ENCODE measurements around the gene IL36RN.
"Not testable (repeated sequence)": the region's sequence is repeated elsewhere in the genome, so short reads cannot be mapped to it uniquely, and the experiment has no call there.

IL36RN gene

GRCh38 chr2:113075030-113075429, 16.0 kb downstream of the IL36RN start:
- DNase-seq (ENCODE audit: low read depth) = no peak

- no peak for DNase-seq (ENCODE audit: low read depth)
Measured at GRCh38 chr2:113075600-113075999, 16.6 kb downstream of the IL36RN start.

GRCh38 chr2:113076954-113077669, 18.1 kb downstream of the IL36RN start:
- DNase-seq (ENCODE audit: low read depth) = no peak

GRCh38 chr2:113077921-113078320, 18.9 kb downstream of the IL36RN start:
- no peak for DNase-seq (ENCODE audit: low read depth)

- DNase-seq (ENCODE audit: low read depth) = no peak
Measured at GRCh38 chr2:113078350-113078839, 19.4 kb downstream of the IL36RN start.

GRCh38 chr2:113079131-113079530, 20.1 kb downstream of the IL36RN start:
- DNase-seq (ENCODE audit: low read depth) = no peak

- DNase-seq (ENCODE audit: low read depth) = no peak
Measured at GRCh38 chr2:113080134-113080533, 21.1 kb downstream of the IL36RN start.

GRCh38 chr2:113081488-113082210, 22.7 kb downstream of the IL36RN start:
- DNase-seq (ENCODE audit: low read depth) = no peak

- DNase-seq (ENCODE audit: low read depth) = no peak
Measured at GRCh38 chr2:113083296-113083695, 24.3 kb downstream of the IL36RN start.

GRCh38 chr2:113084249-113085000, 25.4 kb downstream of the IL36RN start:
- no peak for DNase-seq (ENCODE audit: low read depth)

- no peak for DNase-seq (ENCODE audit: low read depth)
Measured at GRCh38 chr2:113085542-113085941, 26.5 kb downstream of the IL36RN start.

GRCh38 chr2:113088213-113088992, 29.4 kb downstream of the IL36RN start:
- DNase-seq (ENCODE audit: low read depth) = no peak

GRCh38 chr2:113089916-113090315, 30.9 kb downstream of the IL36RN start:
- no peak for DNase-seq (ENCODE audit: low read depth)

GRCh38 chr2:113091231-113091896, 32.4 kb downstream of the IL36RN start:
- no peak for DNase-seq (ENCODE audit: low read depth)

GRCh38 chr2:113092864-113093612, 34.0 kb downstream of the IL36RN start:
- no peak for DNase-seq (ENCODE audit: low read depth)

- DNase-seq (ENCODE audit: low read depth) = no peak
Measured at GRCh38 chr2:113093613-113093977, 34.6 kb downstream of the IL36RN start.

GRCh38 chr2:113096306-113096705, 37.3 kb downstream of the IL36RN start:
- DNase-seq (ENCODE audit: low read depth) = not testable (repeated sequence)

GRCh38 chr2:113096842-113097618, 38.0 kb downstream of the IL36RN start:
- not testable (repeated sequence) for DNase-seq (ENCODE audit: low read depth)

GRCh38 chr2:113098041-113098440, 39.0 kb downstream of the IL36RN start:
- no peak for DNase-seq (ENCODE audit: low read depth)

- no peak for DNase-seq (ENCODE audit: low read depth)
Measured at GRCh38 chr2:113098532-113098931, 39.5 kb downstream of the IL36RN start.
